ELR (cell line): ENCODE results near the gene LDLRAD4.

ENCODE experiments used
- DNase-seq: peaks from one replicate; pipeline ENCODE4 v3.0.0-alpha.2; 2015; ENCODE audit warnings: low read depth

The LDLRAD4 gene

GRCh38 chr18:13633700-13634099, 415.1 kb downstream of the LDLRAD4 start:
- DNase-seq = no peak

- no peak for DNase-seq
Measured at GRCh38 chr18:13635046-13635445, 416.5 kb downstream of the LDLRAD4 start.

- no peak for DNase-seq
Measured at GRCh38 chr18:13638719-13639595, 420.4 kb downstream of the LDLRAD4 start.

- DNase-seq = no peak
Measured at GRCh38 chr18:13640266-13640860, 421.8 kb downstream of the LDLRAD4 start.

- no peak for DNase-seq
Measured at GRCh38 chr18:13641551-13642439, 423.2 kb downstream of the LDLRAD4 start.

GRCh38 chr18:13642440-13642827, 423.9 kb downstream of the LDLRAD4 start:
- no peak for DNase-seq

- no peak for DNase-seq
Measured at GRCh38 chr18:13643261-13643751, 424.7 kb downstream of the LDLRAD4 start.

GRCh38 chr18:13645093-13645492, 426.5 kb downstream of the LDLRAD4 start:
- no peak for DNase-seq

GRCh38 chr18:13646633-13647032, 428.1 kb downstream of the LDLRAD4 start:
- DNase-seq = no peak

GRCh38 chr18:13647761-13648160, 429.2 kb downstream of the LDLRAD4 start:
- no peak for DNase-seq

- no peak for DNase-seq
Measured at GRCh38 chr18:13649397-13650390, 431.1 kb downstream of the LDLRAD4 start.

- DNase-seq = no peak
Measured at GRCh38 chr18:13653746-13654433, 435.3 kb downstream of the LDLRAD4 start.

GRCh38 chr18:13657974-13658373, 439.4 kb downstream of the LDLRAD4 start:
- no peak for DNase-seq

- no peak for DNase-seq
Measured at GRCh38 chr18:13658436-13659204, 440.1 kb downstream of the LDLRAD4 start.

- DNase-seq = no peak
Measured at GRCh38 chr18:13660510-13660909, 441.9 kb downstream of the LDLRAD4 start.

- no peak for DNase-seq
Measured at GRCh38 chr18:13661051-13661778, 442.7 kb downstream of the LDLRAD4 start.

- no peak for DNase-seq
Measured at GRCh38 chr18:13661779-13662256, 443.3 kb downstream of the LDLRAD4 start.

- no peak for DNase-seq
Measured at GRCh38 chr18:13672657-13673056, 454.1 kb downstream of the LDLRAD4 start.

- no peak for DNase-seq
Measured at GRCh38 chr18:13676471-13676870, 457.9 kb downstream of the LDLRAD4 start.
